Effector CD8-positive, alpha-beta T cell (primary cell): ENCODE results near the gene PLVAP.

ENCODE experiments used
- DNase-seq: peaks from one replicate; lab custom pipeline; 2025; lab: John Stamatoyannopoulos, UW

Gene PLVAP

GRCh38 chr19:17323300-17323963 lies 53.7 kb downstream of the PLVAP start:
- DNase-seq: no peak

DNA sequence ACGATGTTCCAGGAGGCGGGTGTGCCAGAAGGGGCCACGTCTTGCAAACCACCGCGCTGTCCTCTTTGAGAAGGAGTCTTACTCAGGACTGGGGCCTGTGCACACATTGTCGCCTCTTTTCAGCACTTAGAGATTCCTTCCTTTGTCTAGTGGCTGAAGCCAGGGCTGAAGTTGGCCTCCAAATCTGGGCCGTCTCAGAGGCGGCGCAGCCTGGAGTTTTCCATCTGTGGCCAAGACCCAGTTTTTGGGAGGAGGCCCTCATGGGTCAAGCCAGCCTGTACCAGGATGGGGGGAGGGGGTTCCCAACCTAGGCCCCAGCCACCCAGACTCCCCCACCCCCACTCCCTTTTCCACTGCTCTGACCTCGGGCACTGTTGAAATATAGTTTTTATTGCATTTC lies 54.3 kb downstream of the PLVAP start:
- no peak for DNase-seq

DNA sequence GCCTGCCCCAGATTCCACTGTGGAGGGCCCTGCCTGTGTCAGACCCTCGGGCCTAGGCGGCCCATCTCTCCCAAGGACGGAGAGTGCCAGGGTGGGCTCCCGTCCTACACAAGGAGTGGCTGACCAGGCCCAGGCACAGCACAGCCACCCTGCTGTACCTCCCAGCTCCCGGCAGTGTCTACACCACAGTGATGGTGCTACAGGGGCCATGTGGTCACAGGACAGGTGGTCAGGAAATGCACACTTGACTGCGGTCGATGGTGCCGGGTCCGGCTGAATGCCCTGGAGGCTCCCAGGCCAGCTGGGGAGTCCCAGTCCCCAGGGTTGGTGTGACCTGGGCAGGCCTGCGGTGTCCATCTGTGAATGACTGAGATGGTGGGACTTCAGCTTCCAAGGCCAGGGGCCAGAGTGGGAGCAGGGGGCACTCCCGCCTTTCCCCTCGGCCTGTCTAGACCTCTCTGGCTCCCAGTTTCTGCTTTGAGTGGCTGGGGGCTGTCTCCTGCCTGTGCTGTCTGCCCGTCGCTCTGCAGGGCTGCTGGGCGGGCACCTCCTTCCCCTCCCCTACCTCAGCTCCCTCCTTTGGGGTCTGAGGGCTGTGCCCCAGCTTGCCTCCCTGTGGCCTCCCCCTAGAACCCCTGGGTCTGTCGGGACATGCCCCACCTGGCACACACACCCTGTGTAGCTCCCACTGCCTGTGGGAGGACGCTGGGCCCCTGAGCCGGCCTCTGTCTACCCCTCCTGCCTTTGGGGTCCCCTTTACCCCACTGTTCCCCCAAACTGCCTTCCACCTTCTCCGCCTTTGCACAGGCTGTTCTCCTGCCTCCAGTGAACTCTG lies 55.3 kb downstream of the PLVAP start:
- no peak for DNase-seq

- no peak for DNase-seq
These were observed 56.7 kb downstream of the PLVAP start for GRCh38 chr19:17320435-17320834.

GRCh38 chr19:17319473-17320238 lies 57.5 kb downstream of the PLVAP start:
- no peak for DNase-seq

DNA sequence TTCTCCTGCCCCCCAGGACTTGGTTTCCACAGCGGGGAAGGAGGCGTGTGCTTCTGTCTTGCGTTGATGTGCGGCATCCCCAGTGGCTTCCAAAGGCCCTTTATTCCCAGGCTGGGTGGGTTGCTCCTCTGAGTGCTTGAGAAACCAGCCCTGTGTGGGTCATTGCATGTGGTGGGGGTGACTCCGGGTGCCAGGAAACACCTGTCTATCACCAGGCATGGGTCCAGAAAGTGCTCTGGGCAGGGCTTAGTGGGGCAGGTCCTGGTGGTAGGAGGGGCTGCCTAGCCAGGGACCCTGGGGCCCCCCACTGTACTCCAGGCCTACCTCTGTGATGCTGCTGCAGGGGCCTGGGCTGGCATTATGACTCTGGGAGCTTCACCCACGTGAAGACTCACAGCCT lies 58.2 kb downstream of the PLVAP start:
- DNase-seq: no peak

GRCh38 chr19:17314007-17314593 lies 63.0 kb downstream of the PLVAP start:
- no peak for DNase-seq

- no peak for DNase-seq
These were observed 64.7 kb downstream of the PLVAP start for GRCh38 chr19:17312189-17313113.

DNA sequence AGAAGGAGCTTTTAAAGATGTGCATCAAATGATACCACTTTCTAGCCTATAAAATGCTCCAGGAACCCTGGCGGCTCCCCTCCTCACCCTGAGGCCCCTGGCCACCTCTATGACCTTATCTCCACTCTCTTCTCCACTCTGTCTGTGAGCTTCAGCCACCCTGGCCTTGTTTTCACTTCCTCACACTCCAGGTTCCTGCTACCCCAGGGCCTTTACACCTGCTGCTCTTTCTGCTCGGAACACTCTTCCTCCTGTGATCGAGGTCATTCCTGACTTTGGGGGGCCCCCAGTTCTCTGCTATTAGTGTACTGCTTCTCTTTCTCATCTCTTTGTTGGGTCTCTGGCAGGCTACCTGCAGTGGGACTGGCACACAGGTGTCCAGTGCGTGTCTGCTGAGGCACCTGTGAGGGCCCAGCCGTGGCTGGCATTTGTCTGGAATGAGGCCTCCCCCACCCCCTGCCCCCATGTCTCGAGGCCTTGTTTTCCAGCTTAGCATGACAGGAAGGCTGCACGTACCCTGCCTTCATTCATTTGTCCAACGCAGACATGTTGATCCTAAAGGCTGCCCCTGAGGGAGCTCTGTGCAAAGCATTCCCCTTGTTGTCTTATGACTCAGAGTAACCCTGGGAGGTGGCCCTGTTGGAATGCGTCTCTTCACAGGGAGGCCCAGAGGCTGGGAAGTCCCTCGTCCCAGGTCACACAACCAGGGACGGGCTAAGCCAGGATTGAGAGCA lies 65.5 kb downstream of the PLVAP start:
- DNase-seq: no peak

GRCh38 chr19:17309965-17310461 lies 67.1 kb downstream of the PLVAP start:
- no peak for DNase-seq

DNA sequence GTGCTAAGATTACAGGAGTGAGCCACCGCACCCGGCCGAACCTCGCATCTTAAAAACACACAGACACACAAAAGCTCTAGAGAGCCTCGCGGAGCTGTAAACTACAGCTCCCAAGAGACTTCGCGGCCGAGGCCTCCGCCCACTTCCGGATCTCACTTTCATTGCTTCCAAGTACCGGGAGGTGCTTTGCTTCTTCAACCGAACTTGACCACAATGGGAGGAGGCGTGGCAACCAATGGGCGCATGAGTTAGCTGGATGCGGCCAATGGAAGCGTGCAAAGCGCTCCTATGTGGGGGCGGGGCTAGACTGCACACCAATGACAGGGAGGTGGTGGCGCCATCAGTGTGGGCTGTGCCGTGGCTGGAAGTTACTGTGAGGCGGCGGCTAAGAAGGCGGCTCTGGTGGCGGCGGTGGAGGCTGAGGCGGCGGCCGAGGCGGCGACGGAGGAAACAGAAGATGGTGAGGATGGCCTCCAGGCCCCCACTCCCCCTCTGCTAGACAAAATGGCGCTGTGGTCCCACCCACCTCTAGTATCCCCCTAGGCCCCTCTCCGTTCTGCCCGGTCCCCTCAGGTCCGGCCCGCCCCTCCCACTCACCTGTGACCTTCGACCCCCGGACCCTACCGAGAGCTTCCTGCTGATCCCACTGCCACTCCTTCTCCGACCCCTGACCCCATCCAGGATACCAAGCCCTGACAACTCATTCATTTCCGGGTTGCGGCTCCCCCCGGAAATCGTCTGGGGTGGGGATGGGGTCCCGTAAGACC lies 67.8 kb downstream of the PLVAP start, which contains the start of gene DDA1:
TSS of gene DDA1 (plus strand) at position 366 of the 767 bp plus-strand sequence. CDS start at position 458, 92 bp downstream.
- DNase-seq: peak; percentile 98

DNA sequence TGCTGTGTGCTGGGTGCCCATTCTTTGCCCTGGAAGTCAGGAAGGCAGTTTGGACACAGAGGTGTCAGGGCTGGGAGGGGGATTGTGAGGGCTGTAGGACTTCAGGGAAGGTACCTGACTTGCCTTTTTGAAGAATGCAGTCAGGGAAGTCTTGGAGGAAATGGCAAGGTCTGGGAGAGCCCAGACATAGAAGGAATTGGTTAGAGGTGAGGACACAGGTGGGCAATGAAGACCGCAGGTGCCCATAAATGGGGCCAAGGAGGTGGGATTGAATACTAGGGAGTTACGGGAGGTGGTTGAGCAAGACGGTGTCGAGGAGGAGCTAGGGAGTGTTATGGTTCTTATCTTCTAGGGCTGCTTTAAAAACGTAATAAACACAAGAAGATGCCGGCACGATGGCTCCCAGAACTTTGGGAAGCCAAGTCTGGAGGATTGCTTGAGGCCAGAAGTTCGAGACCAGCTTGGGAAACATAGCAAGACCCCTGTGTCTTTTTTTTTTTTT lies 69.2 kb downstream of the PLVAP start:
- no peak for DNase-seq

- no peak for DNase-seq
These were observed 70.8 kb downstream of the PLVAP start for GRCh38 chr19:17306285-17306714.

DNA sequence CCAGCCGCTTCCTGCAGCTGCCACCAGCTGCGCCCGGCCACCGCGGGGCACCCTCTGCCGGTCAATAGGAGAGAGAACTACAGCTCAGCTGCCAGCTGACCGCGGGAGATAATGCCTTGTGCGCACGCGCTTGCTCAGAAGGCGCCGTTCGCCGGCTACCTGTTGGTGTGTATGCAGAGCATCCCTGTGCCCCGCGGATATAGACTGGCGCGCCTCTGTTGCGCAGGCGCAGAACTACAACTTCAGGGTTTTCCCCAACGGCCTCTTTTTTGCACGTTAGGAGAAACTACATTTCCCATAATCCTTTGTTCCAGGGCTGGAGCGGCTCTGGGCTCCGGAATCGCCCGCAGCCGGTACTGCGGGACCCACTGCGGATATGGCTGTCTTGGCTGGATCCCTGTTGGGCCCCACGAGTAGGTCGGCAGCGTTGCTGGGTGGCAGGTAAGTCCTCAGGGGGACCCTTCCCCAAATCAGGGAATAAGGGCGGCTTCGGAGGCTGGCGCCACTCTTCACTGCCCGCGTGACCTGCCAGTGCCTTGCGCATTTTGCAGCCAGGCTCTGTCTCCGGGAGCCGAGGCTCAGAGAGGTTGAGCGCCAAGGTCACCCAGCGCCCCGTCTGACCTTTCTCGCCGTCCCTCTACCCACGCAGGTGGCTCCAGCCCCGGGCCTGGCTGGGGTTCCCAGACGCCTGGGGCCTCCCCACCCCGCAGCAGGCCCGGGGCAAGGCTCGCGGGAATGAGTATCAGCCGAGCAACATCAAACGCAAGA lies 71.4 kb downstream of the PLVAP start, which contains the start of gene MRPL34:
TSS of gene MRPL34 (plus strand) at position 356 of the 768 bp plus-strand sequence. CDS start at position 377, 21 bp downstream.
- peak; percentile 87 for DNase-seq

- no peak for DNase-seq
These were observed 72.0 kb downstream of the PLVAP start for GRCh38 chr19:17305216-17305516.

DNA sequence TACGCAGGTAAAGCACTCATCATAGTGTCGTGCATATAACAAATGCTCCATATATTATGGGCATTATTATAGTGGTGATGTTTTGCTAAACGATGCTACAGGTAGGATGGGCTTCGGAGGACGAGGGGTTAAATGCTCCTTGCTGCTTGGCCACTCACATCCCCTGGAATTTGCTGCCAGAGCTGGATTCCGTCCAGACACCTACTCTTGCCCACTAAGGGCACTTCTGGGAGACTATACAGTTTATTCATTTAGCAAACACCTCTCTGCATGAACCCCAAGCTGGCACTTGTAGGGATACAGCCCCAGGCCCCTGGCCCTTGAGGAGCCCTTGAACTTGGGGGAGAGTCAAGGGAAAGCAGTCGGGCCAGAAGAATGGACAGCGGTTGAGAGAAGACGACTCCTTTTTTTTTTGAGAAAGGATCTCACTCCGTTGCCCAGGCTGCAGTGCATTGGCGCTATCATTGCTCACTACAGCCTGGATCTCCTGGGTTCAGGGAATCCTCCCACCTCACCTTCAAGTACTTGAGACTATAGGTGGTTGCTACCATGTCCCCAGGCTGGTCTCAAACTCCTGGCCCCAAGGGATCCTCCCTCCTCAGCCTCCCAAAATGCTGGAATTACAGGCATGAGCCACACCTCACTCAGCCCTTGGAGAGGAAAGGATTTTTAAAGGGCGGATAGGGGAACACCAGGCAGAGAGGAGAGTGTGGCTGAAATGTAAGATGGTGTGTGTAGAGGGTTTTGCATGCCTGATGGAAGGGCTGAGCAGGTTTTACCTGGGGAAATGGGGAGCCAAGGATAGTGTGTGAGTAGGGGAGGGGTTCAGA lies 72.5 kb downstream of the PLVAP start:
- no peak for DNase-seq

DNA sequence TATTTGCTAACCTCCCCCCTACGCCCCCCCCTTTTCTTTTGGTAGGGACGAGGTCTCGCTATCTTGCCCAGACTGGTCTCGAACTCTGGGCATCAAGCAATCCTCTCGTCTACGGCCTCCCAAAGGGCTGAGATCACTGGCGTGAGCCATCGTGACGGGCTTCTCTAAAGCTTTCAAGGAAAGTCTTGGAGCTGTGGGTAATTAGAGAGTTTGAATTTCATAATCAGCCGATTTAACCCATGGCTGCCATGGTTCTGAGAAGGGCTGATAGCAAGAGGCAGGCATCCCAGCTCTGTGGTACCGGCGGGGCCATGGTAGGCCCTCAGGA lies 73.2 kb downstream of the PLVAP start:
- DNase-seq: no peak
